Hippocampal formation (tissue), 2 donors: ENCODE measurements around the gene CDX1.
A peak's percentile ranks its signal among the peaks of the same experiment; 100 is the strongest.

Experiments
- DNase-seq, 2 donors: peaks; one replicate each; lab custom pipeline; 2025; lab: John Stamatoyannopoulos, UW

CDX1 gene

DNA sequence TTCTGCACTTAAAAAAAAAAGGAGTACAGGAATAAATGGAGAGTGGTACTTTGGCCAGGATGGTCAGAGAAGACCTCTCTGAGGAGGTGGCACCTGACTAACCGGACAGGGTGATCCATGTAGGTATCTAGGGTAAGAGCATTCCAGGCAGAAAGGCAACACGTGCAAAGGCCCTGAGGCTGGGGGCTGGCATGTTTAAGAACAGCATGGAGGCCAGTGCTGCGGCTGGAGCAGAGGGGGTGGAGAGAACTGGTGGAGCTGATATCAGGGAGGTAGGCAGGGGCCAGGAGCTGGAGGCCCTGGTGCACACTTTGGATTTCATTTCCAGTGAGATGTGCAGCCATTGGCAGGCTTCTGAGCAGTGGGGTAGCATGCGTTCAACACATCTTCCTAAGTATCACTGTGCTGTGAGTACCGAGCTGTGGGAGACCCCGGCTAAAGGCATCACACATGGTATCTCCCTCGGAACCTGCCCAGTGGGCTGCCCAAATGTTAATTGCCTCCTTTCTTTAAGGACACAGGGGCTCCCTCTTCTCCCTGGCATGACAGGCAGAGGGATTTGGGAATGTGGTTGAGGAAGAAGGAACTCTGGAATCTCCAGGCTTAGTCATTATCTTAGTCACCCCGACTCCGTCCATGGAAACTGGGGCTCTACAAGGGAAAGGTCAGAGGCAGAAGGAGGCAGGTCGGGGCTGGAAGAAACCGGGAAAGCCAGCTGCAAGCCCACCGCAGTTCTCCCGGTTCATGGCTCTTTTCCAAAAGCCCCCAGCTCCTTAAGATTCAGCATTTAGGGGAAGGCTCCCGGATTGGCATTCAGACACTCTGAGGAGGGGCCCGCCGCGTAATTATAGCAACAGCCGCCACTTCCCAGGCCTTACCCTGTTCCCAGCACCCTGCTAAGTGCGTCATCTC lies 41.9 kb downstream of the CDX1 start:
- no peak for DNase-seq

DNA sequence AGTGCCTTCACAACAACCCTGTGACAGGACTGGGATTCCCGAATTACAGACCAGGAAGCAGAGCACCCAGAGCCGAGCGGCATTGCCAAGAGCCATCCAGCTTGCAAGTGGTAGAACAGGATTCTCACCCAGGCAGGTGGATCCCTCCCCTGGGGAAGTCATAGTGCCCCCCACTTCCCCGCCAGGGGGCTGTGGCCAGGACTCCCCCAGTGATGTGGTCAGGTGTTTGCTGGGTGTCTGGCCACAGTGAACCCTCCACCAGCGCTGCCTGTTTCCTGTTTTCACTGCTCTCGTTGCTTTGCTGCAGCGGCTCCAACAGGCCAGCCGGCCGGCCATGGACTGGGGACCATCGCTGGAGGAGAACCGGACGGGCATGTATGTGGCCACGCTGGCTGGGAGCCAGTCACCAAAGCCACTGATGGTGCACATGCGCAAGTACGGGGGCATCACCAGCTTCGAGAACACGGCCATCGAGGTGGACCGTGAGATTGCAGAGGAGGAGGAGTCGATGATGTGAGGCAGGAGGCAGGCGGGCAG lies 42.6 kb downstream of the CDX1 start:
- DNase-seq = no peak

DNA sequence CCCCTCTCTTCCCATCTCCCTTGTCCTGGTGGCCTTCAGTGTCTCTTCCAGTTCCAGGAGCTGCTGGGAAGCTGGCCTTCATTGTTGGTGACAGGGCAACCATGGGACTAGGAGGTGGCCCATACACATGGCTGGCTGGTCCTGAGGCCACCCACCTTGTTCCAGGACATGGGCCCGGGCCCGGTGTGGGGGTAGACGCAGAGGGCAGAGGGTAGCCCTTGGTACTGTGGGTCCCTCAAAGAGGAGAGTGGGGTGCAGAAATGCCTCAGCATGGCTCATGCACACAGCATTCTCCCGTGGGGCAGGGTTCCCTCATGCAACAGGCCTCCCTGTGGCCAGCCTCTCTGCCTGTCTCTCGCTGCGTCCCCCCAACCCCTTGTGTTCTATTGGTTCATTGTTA lies 44.1 kb downstream of the CDX1 start:
- DNase-seq = no peak

GRCh38 chr5:150211156-150212030 lies 44.8 kb downstream of the CDX1 start:
- DNase-seq = no peak

DNA sequence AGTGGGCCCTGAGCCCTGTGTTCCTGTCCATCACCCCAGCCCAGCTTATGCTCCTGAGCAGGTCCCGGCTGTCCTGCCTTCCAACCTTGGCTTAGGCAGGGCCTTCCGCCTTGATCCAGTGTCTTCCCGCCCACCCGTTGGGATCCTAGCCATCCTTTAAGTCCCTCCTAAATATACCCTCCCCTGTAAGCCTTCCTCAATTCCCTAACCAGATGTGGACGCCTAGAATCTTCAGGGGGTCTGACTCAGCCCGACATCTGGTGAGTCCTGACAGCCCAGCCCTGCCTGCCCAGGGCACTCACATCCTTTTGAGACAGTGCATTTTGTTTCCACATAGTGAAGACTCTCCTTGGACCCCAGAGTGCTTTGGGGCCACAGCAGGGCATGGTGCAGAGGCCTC lies 47.0 kb downstream of the CDX1 start:
- no peak for DNase-seq

GRCh38 chr5:150214289-150214688 lies 47.7 kb downstream of the CDX1 start:
- no peak for DNase-seq

DNA sequence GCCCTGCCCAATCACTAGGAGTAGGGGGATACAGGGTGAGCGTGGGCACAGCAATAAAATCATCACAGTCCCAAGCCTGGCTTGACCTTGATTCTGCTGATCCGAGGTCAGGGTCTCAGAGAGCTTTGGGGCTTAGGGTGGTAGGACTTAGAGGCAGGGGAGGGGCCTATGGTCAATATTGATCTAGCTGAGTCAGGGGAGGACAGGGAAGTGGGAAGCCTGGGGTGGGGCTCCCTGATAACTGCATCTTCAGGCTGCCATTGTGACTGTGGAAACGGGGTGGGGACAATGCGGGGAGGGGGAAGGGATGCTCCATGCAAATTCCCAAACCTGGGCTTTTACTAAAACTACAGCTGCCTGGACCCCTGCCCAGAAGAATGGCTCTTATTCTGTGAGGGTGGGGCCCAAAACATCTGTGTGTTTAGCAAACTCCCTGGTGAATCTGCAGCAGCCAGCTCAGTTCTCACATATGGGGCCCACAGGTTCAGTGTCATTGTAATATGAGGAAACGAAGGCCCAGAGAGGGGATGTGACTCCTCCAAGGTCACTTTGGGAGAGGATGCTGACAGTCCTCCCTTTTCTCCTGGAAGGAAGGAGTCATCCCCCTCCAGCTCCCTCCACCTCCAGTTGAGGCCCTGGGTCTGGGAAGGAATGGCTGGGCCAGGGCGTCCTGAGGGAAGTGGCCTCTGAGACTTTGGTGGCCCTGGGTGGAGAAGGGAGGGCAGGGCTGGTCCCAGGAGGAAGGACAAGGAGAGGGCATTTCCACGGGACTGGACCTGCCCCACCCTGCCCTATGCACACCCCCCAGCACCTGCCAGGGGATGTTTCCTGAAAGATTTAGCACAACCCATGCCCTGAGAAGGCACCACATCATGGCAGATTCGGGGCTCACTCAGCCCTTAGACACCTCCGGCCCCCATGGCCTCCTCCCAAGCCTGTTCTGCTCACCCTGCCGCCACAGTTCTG lies 49.7 kb downstream of the CDX1 start:
- DNase-seq = no peak

GRCh38 chr5:150217038-150217437 lies 50.5 kb downstream of the CDX1 start:
- no peak for DNase-seq

DNA sequence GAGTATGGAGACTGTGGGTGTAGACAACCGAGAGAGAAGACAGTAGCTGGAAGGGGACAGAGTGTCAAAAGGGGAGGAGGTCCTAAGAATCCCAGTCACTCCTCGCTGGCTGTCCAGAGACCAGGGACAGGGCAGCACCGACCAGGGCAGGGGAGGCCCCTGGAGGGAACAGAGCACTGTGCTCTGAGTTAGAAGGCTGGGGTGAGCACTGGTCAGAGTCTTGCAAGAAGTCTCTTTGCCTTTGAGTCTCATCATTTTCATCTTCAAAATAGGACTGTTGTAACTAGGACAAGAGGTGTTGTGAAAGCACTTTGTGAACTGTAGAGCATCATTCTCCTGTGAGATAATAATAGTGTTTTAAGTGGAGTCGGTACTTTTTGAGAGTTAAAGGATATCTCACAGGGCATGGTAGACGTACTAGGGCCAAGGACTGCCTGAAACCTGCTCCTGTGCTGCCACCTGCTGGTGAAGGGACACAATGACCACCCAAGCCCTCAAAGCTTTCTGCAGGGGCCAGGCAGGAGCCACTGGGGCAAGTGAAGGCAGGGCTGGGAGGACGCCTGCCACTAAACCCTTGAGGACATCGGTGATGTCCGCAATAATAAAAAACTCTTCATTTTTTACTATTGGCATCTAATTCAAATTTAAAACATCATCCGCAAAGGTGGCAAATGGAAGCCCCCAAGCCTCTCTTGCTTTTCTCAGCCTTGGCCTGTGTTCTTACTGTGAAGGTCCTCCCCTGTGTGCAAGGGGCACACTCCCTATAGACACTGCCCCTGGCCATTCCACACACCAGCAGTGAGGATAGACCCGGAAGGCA lies 51.5 kb downstream of the CDX1 start:
- DNase-seq = peak; percentile 71

DNA sequence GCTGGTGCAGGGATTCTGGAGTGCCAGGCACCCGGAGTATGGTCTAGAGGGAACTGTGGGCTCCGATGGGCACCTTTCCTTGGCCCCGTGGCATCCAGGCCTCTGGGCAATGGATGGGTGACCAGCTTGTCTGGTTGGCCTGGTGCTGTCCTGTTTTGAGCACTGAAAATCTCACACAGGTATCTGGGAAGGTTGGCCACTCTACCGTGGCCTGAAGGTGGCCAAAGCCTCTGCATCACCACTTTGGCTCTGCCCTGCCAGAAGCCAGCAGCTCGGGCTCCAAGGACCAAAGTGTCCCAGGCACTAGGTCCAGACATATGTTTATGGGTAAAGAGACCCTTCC lies 52.1 kb downstream of the CDX1 start:
- DNase-seq = no peak

DNA sequence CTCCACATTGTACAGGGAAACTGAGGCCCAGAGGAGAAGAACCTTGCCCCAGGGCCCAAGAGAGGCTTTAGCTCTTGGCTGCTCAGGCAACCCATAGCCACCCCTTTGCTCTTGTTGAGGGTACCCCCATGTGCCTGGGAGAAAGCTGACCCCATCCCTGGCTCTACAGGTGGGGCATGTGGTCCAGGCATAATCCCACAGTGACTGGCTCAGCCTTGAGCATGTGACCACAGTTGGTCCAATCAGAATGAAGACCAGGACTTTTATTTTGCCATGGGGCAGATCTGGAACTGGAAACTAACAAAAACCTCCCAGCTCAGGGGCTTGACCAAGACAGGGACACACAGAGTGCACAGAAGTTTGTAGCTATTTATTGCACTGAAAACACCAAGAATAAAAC lies 52.6 kb downstream of the CDX1 start:
- DNase-seq = no peak

DNA sequence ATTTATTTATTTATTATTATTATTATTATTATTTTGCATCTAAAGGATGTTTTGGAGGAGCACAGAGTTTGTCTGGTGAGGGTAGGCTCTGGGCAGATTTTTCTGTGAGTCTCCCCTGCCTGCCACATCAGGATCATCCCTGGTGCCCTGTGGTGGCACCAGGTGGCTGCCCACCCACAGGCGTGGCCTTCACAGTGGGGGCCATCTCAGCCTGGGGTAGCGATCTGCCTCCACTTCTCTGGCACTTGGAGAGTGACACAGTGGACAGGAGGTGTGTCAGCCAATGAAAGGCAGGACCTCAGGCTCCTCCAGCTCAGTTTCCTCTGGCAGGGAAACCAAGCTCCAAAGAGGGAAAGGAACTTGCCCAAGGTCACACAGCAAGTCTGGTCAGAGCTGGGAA lies 53.3 kb downstream of the CDX1 start:
- DNase-seq = no peak

DNA sequence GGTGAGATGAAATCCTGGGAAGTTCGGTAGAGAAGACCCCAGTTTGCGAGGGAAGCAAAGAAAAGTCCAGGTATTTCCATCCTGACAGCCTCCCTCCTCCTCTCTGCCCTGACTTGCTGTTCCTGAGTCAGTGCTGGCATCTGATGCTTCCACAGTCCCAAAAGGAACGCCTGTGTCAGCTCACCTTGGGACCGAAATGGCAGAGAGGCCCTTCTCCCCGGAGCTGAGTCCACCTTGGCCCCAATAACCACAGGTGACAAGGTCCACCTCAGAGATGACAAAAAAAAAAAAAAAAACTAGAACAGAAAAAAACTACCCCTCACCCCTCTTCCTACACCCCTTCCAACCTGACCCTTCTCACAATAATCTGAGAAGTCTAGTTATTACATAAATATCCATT lies 54.9 kb downstream of the CDX1 start:
- no peak for DNase-seq

- DNase-seq = no peak
Measured at GRCh38 chr5:150222906-150223305, 56.3 kb downstream of the CDX1 start.

DNA sequence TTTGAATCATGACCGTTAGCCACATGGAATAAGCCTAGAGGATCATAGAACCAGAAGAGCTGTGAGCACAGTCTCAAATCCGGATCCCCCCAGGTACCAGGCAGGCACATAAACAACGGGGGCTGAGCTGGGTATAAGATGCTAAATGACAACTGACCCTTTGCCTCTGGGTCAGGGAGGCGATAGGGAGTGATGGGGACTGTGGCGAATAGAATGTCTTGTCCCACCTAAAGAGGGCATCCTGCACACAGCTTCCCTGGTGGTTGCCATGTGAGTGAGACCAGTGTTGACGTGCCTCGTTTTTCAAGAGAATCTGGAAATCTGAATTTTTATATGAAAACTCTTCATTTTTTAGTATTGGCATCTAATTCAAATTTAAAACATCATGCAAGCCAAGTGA lies 56.9 kb downstream of the CDX1 start:
- no peak for DNase-seq

- DNase-seq = no peak
Measured at GRCh38 chr5:150224483-150225027, 58.0 kb downstream of the CDX1 start.

- no peak for DNase-seq
Measured at GRCh38 chr5:150227036-150227435, 60.5 kb downstream of the CDX1 start.

GRCh38 chr5:150227606-150228273 lies 61.2 kb downstream of the CDX1 start:
- no peak for DNase-seq

GRCh38 chr5:150229571-150229970 lies 63.0 kb downstream of the CDX1 start:
- no peak for DNase-seq

DNA sequence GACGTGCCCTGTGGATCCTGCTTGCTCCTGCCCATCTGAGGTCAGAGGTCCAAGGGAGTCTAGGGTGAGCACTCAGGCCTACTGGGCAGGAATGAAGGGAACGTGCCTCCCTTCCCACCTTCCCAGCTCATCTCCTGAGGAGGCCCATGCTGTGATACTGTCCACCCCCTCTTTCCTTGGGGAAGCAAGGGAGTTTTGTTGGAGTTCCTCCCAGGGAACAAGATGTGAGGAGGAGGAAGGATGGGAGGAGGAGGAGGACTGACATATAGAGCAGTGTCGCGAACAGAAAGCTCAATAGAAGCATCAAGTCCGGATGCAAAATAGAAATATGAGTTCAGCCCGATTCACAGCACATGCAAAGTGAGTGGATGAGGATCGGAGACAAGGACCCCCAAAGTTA lies 64.3 kb downstream of the CDX1 start:
- peak in 1 of 2 donors; percentile 13 for DNase-seq
